HEK293T (cell line): ENCODE measurements around the gene OR2L2.

ENCODE experiments used
- BHLHE40 ChIP-seq: fragments of 450-650 bp; IDR thresholded peaks from 2 replicates; pipeline ENCODE4 v1.6.1; 2016; ENCODE audit warnings: mild to moderate bottlenecking, moderate library complexity, borderline replicate concordance
- FOXA1 ChIP-seq: fragments of 450-650 bp; IDR thresholded peaks from 2 replicates; pipeline ENCODE4 v1.6.1; 2016; ENCODE audit warnings: mild to moderate bottlenecking
- FOXM1 ChIP-seq: fragments of 450-650 bp; IDR thresholded peaks from 2 replicates; pipeline ENCODE4 v1.6.1; 2017; ENCODE audit warnings: mild to moderate bottlenecking, borderline replicate concordance
- NFRKB ChIP-seq: fragments of 450-650 bp; IDR thresholded peaks from 2 replicates; pipeline ENCODE4 v1.6.1; 2016; ENCODE audit warnings: mild to moderate bottlenecking, moderate library complexity
- SP1 ChIP-seq: fragments of 450-650 bp; IDR thresholded peaks from 2 replicates; pipeline ENCODE4 v1.6.1; 2017
- SUZ12 ChIP-seq: fragments of 450-650 bp; IDR thresholded peaks from 2 replicates; pipeline ENCODE4 v1.6.1; 2016; ENCODE audit warnings: mild to moderate bottlenecking

GRCh38 chr1:247992986-247993385 lies 36.9 kb upstream of the OR2L2 start:
- TF ChIP-seq NFRKB = no peak
- TF ChIP-seq SP1 = no peak
- no peak for TF ChIP-seq FOXM1
- TF ChIP-seq BHLHE40 = no peak
- no peak for TF ChIP-seq FOXA1
- TF ChIP-seq SUZ12 = no peak
